K562 (cell line): ENCODE measurements around the gene ZP1. TPM values are rescaled to one million over a fixed set of nuclear protein-coding genes. Genes with fewer than 3 reads are reported as not detected.

Experiments used
- ATAC-seq: fragments of 200-7000 bp; cut with Tn5 transposase; 3 replicates; pipeline ENCODE4 v1.9.1; 2020; ENCODE audit warnings: moderate library complexity
- BruUV-seq: library from RNA; stranded (reverse); fragments of 400-500 nt; replicated peaks from 2 replicates; lab custom pipeline; 2021; lab: Mats Ljungman, UMichigan
- CTCF ChIA-PET: fragments of 300-600 bp; formaldehyde crosslinking; extraction: SDS; loops from one replicate; lab custom pipeline; 2021; ENCODE audit warnings: low intra/inter-chr PET ratio; lab: Yijun Ruan, JAX
- POLR2A ChIA-PET: fragments of 300-600, 350-650 bp; sonication (Branson Sonifier 250); formaldehyde crosslinking; extraction: SDS; loops from one replicate; lab custom pipeline; 2021; ENCODE audit warnings: antibody characterized with exemption, inconsistent platforms; lab: Yijun Ruan, JAX
- DNase-seq, 4 experiments: peaks; one replicate each; pipeline versions ENCODE4 v3.0.0 to v3.0.0-alpha.2; 2011 to 2018; ENCODE audit warnings: low spot score in 3 of 4, mixed read lengths in 3 of 4; ENCODE audit errors: extremely low read depth in 1 of 4
- FAIRE-seq: peaks from 2 replicates; lab custom pipeline; 2011; peaks lifted over from hg19 to GRCh38; lab: Jason Lieb, UNC
- H2AFZ ChIP-seq: 2 replicates; pipeline ENCODE4 v1.6.0; 2011; ENCODE audit warnings: low read depth, low read length, control low read depth, inconsistent platforms
- H3K27ac ChIP-seq: fragments of 200-600 bp; 3 replicates; pipeline ENCODE4 v1.8.0; 2011; ENCODE audit warnings: low read depth, mild to moderate bottlenecking, control low read depth, inconsistent platforms, low read length, moderate library complexity, mixed read lengths; ENCODE audit errors: extremely low read depth
- H3K27me3 ChIP-seq, 2 experiments: fragments of 300-600 bp in 1 of 2; 2 replicates in 1 of 2; 3 replicates in 1 of 2; pipeline versions ENCODE4 v1.6.0 to v1.8.0; 2011; ENCODE audit warnings: inconsistent platforms in 2 of 2, low read length in 2 of 2, mild to moderate bottlenecking in 1 of 2, mixed read lengths in 1 of 2, moderate library complexity in 1 of 2; ENCODE audit not compliant: control insufficient read depth in 2 of 2, insufficient read depth in 2 of 2
- H3K36me3 ChIP-seq: fragments of 300-600 bp; 3 replicates; pipeline ENCODE4 v1.8.0; 2011; ENCODE audit warnings: mild to moderate bottlenecking, low read length, inconsistent platforms; ENCODE audit not compliant: control insufficient read depth, insufficient read depth
- H3K4me1 ChIP-seq, 2 experiments: fragments of 200-600 bp in 1 of 2; replicated peaks in 1 of 2; 2 replicates in 1 of 2; 3 replicates in 1 of 2; pipeline versions ENCODE4 v1.5.1 to v1.8.0; 2011; ENCODE audit warnings: inconsistent platforms in 2 of 2, low read length in 2 of 2, mild to moderate bottlenecking in 1 of 2, mixed read lengths in 1 of 2, moderate library complexity in 1 of 2; ENCODE audit not compliant: control insufficient read depth in 2 of 2, insufficient read depth in 2 of 2
- H3K4me2 ChIP-seq: 2 replicates; pipeline ENCODE4 v1.6.1; 2011; ENCODE audit warnings: low read length, control low read depth, inconsistent platforms, mixed read lengths; ENCODE audit not compliant: insufficient read depth
- H3K4me3 ChIP-seq: fragments of 200-600 bp; sonication (generic), shearing (Covaris generic); 2 replicates; pipeline ENCODE4 v1.5.1; 2016; ENCODE audit warnings: control low read depth, inconsistent platforms
- H3K79me2 ChIP-seq: fragments of 200-600 bp; 3 replicates; pipeline ENCODE4 v1.8.0; 2011; ENCODE audit warnings: low read length, inconsistent platforms; ENCODE audit not compliant: control insufficient read depth, insufficient read depth
- H3K9ac ChIP-seq, 2 experiments: 2 replicates each; pipeline versions ENCODE4 v1.6.0 to v1.6.1; 2011; ENCODE audit warnings: low read depth in 2 of 2, low read length in 2 of 2, control low read depth in 1 of 2, inconsistent platforms in 1 of 2, mild to moderate bottlenecking in 1 of 2, mixed read lengths in 1 of 2; ENCODE audit not compliant: insufficient read depth in 1 of 2
- H3K9me1 ChIP-seq: one replicate; pipeline ENCODE4 v1.6.0; 2011; ENCODE audit warnings: inconsistent platforms, mild to moderate bottlenecking, low read length, moderate library complexity; ENCODE audit not compliant: control insufficient read depth, insufficient read depth
- H3K9me3 ChIP-seq: replicated peaks from 2 replicates; pipeline ENCODE4 v1.5.1; 2011; ENCODE audit warnings: low read depth, low read length, inconsistent platforms; ENCODE audit not compliant: control insufficient read depth, insufficient read depth
- H4K20me1 ChIP-seq: replicated peaks from 2 replicates; pipeline ENCODE4 v1.6.1; 2011; ENCODE audit warnings: low read length, inconsistent platforms, mixed read lengths; ENCODE audit not compliant: control insufficient read depth, insufficient read depth
- ARNT ChIP-seq, 2 experiments: fragments of 450-650 bp; IDR thresholded peaks; 2 replicates each; pipeline ENCODE4 v1.6.1; 2016; ENCODE audit warnings: mild to moderate bottlenecking in 1 of 2
- DPF2 ChIP-seq: fragments of 450-650 bp; IDR thresholded peaks from 2 replicates; pipeline ENCODE4 v1.6.1; 2016
- EWSR1 ChIP-seq: fragments of 450-650 bp; IDR thresholded peaks from 2 replicates; pipeline ENCODE4 v1.6.1; 2018; ENCODE audit warnings: borderline replicate concordance, mild to moderate bottlenecking, low read depth, moderate library complexity; ENCODE audit not compliant: partially characterized antibody
- FOXJ3 ChIP-seq: sonication (generic); formaldehyde crosslinking; IDR thresholded peaks from 2 replicates; pipeline ENCODE4 v1.4.0; 2020; ENCODE audit warnings: mild to moderate bottlenecking, missing genetic modification reagents
- GABPA ChIP-seq: fragments of 200-800 bp; sonication (Bioruptor generic); conservative IDR thresholded peaks from 2 replicates; pipeline ENCODE4 v1.6.1; 2016; ENCODE audit warnings: low read depth, missing genetic modification characterization, missing compliant biosample characterization
- HSF4 ChIP-seq: fragments of 250-450 bp; sonication (Bioruptor Pico); IDR thresholded peaks from 2 replicates; pipeline ENCODE4 v2.1.2; 2022; ENCODE audit warnings: mild to moderate bottlenecking, moderate library complexity, borderline replicate concordance
- ILF3 ChIP-seq: fragments of 450-650 bp; IDR thresholded peaks from 2 replicates; pipeline ENCODE4 v1.6.1; 2018; ENCODE audit warnings: antibody characterized with exemption, mild to moderate bottlenecking, moderate library complexity, borderline replicate concordance
- MCM2 ChIP-seq: fragments of 450-650 bp; IDR thresholded peaks from 2 replicates; pipeline ENCODE4 v1.6.1; 2017; ENCODE audit warnings: low read depth, mild to moderate bottlenecking
- NR2C1 ChIP-seq, 2 experiments: fragments of 450-650 bp; IDR thresholded peaks; 2 replicates each; pipeline ENCODE4 v1.6.1; 2017; ENCODE audit warnings: mild to moderate bottlenecking in 2 of 2, antibody characterized with exemption in 1 of 2, inconsistent platforms in 1 of 2, missing compliant biosample characterization in 1 of 2, missing genetic modification characterization in 1 of 2
- PHB ChIP-seq: fragments of 250-450 bp; sonication (Bioruptor Pico); IDR thresholded peaks from 2 replicates; pipeline ENCODE4 v1.5.0; 2021
- SAP30 ChIP-seq: fragments of 200-600 bp; sonication (generic); IDR thresholded peaks from 2 replicates; pipeline ENCODE4 v1.6.1; 2012; ENCODE audit warnings: borderline replicate concordance, low read depth, mild to moderate bottlenecking, moderate library complexity, low read length, control low read depth, inconsistent platforms; ENCODE audit not compliant: insufficient read depth, poor library complexity, severe bottlenecking
- SMAD4 ChIP-seq: fragments of 250-450 bp; sonication (Bioruptor Pico); conservative IDR thresholded peaks from 2 replicates; pipeline ENCODE4 v1.8.0; 2021; ENCODE audit warnings: inconsistent platforms, mild to moderate bottlenecking, moderate library complexity
- SNIP1 ChIP-seq: fragments of 450-650 bp; IDR thresholded peaks from 2 replicates; pipeline ENCODE4 v1.7.1; 2017; ENCODE audit warnings: low read depth, mild to moderate bottlenecking
- STAT5A ChIP-seq: IDR thresholded peaks from 2 replicates; pipeline ENCODE4 v1.6.1; 2012; ENCODE audit warnings: low read length, inconsistent platforms, borderline replicate concordance
- TSC22D4 ChIP-seq: fragments of 450-650 bp; IDR thresholded peaks from 2 replicates; pipeline ENCODE4 v1.6.1; 2016; ENCODE audit warnings: missing genetic modification characterization, missing biosample characterization, control low read depth
- ZNF445 ChIP-seq: fragments of 250-450 bp; sonication (Bioruptor Pico); IDR thresholded peaks from 2 replicates; pipeline ENCODE4 v1.4.0; 2020; ENCODE audit warnings: low read depth, mild to moderate bottlenecking, moderate library complexity
- ZZZ3 ChIP-seq: fragments of 450-650 bp; IDR thresholded peaks from 2 replicates; pipeline ENCODE4 v1.6.1; 2016; ENCODE audit warnings: antibody characterized with exemption, mild to moderate bottlenecking, moderate library complexity
- WGBS: fragments of 100-300 bp; shearing (Covaris generic); methylation state at CpG from one replicate; pipeline ENCODE4 v1.1.6; 2016; ENCODE audit warnings: low coverage, mixed read lengths; ENCODE audit not compliant: insufficient coverage; ENCODE audit errors: missing lambda C conversion rate; 5-methylcytosine and 5-hydroxymethylcytosine counted together
- in situ Hi-C: fragments of 300-500 bp; cut with MboI; formaldehyde crosslinking; loops from 4 replicates; pipeline ENCODE4 v1.15.0; 2018; ENCODE audit warnings: inconsistent platforms, mixed read lengths
- intact Hi-C: fragments of 100-400 bp; cut with micrococcal nuclease; formaldehyde crosslinking; loops from 2 replicates; pipeline ENCODE4 v1.14.2; 2022
- polyA plus RNA-seq, 8 experiments: library from polyadenylated mRNA; depleted of rRNA in 4 of 8; stranded (reverse) in 5 of 8; unstranded in 3 of 8; fragments of >200 nt; fragmentation: Nextera tagmentation in 2 of 8; fragmentation: Illumina TruSeq in 1 of 8; extraction: Ambion mirVana in 2 of 8; extraction: Trizol in 1 of 8; gene quantifications; 2 replicates each; pipeline versions ENCODE4 v1.2.1 to v1.2.3, GENCODE V29; 2011 to 2014; ENCODE audit warnings: inconsistent platforms in 1 of 8, missing spikeins in 1 of 8
- total RNA-seq, 7 experiments: library from RNA; depleted of rRNA in 6 of 7; stranded (reverse); fragments of >200 nt in 6 of 7; fragmentation: Illumina TruSeq in 2 of 7; extraction: Trizol in 2 of 7; gene quantifications; 2 replicates each; pipeline versions ENCODE4 v1.2.1 to v1.2.3, GENCODE V29; 2011 to 2021; ENCODE audit warnings: low replicate concordance in 1 of 7
- TF ChIP-seq, protein P1 (sequence below): fragments of 250-450 bp; sonication (Bioruptor Pico); IDR thresholded peaks from 2 replicates; pipeline ENCODE4 v1.5.0; 2021; ENCODE audit warnings: mild to moderate bottlenecking, borderline replicate concordance

The ZP1 gene
- total and polyA plus RNA-seq, 9 of the 15 experiments (the other 6 are each of a cell fraction or from before 2014, with no cell fraction given), result 0.11 to 0.15 TPM; not detected in 7

- TF ChIP-seq, protein P1, sequence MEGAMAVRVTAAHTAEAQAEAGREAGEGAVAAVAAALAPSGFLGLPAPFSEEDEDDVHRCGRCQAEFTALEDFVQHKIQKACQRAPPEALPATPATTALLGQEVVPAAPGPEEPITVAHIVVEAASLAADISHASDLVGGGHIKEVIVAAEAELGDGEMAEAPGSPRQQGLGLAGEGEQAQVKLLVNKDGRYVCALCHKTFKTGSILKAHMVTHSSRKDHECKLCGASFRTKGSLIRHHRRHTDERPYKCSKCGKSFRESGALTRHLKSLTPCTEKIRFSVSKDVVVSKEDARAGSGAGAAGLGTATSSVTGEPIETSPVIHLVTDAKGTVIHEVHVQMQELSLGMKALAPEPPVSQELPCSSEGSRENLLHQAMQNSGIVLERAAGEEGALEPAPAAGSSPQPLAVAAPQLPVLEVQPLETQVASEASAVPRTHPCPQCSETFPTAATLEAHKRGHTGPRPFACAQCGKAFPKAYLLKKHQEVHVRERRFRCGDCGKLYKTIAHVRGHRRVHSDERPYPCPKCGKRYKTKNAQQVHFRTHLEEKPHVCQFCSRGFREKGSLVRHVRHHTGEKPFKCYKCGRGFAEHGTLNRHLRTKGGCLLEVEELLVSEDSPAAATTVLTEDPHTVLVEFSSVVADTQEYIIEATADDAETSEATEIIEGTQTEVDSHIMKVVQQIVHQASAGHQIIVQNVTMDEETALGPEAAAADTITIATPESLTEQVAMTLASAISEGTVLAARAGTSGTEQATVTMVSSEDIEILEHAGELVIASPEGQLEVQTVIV (CRISPR knock-in tag), result no peak
Measured at GRCh38 chr11:60867871-60868681, 734 bp downstream of the ZP1 start (continued).

GRCh38 chr11:60868682-60869450 lies 1.5 kb downstream of the ZP1 start:
- Histone ChIP-seq H4K20me1 (no peaks in the 10 kb centered on the region; the same call in 1 of the 2 replicates), H3K4me1 (peaks cover 22 to 34% of the 10 kb centered on the region in 2 experiments), H3K27me3 (no peaks in the 10 kb centered on the region), H3K79me2 (no peaks in the 10 kb centered on the region), H3K9me1 (no peaks in the 10 kb centered on the region), H3K27ac (no peak overlapping the region), H3K4me3 (no peak overlapping the region), H3K9me3 (no peaks in the 10 kb centered on the region), H3K9ac (no peak overlapping the region; a peak in 1 of 4 replicates), H2AFZ (no peak overlapping the region), H3K36me3 (no peaks in the 10 kb centered on the region), H3K4me2 (no peak overlapping the region)
- ChIA-PET CTCF (no interaction called here), POLR2A (interaction anchor here (0.6 to 1.2 kb wide), 4 partner anchors 13 to 257 kb away, joined by 3 read pairs; partner anchors contain the start of gene PTGDR2)
- ATAC-seq, result no peak
- FAIRE-seq, result no peak
- no peak for DNase-seq
- BruUV-seq, result no TSS peak
- 43% methylated on average over 10 of the region's 10 CpGs for WGBS
- in situ Hi-C loops, result no loop called here
- intact Hi-C loops, result no loop called here
- TF ChIP-seq TSC22D4 (tag) (no peak), STAT5A (no peak), SNIP1 (no peak), MCM2 (no peak), DPF2 (no peak), NR2C1 (IDR thresholded peaks at IDR 0.05) (no peak), NR2C1 (tag; IDR thresholded peaks at IDR 0.05) (no peak), ARNT (IDR thresholded peaks at IDR 0.05) (no peak), ZZZ3 (no peak), SAP30 (no peak), ZNF445 (CRISPR knock-in tag) (no peak), PHB (no peak), EWSR1 (no peak), FOXJ3 (CRISPR knock-in tag) (no peak), SMAD4 (CRISPR knock-in tag) (no peak), GABPA (tag) (no peak), HSF4 (no peak), ILF3 (no peak)
